Measurements from ENCODE around the gene FAM114A2.
"Not testable (repeated sequence)": the region's sequence is repeated elsewhere in the genome, so short reads cannot be mapped to it uniquely, and the experiment has no call there.

The FAM114A2 gene

DNA sequence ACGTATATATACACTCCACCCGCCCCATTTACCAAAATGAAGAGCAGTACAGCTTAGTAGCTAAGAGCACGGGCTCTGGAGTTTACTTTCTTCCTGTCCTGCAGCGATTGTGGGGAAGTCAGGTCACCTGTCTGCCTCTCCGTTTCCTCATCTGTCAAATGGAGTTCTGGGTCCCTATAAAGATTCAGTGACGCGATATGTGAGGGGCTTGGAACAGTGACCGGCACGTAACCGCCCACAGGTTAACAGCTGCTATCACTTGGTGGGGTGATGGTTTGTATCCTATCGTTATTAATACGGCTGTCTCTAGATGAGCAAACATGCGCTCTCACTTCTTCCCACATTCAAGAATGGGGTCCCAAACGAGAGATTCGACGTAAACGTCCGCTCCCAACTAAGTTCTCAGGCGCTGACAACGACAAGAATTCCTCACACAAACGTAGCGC lies 426 bp downstream of the FAM114A2 start:
- Mint-ChIP-seq H3K4me3 (peak overlapping the region; percentile 90), H3K27ac (peak overlapping the region; percentile 88), H3K36me3 (ENCODE audit: low read depth) (peaks cover 11% of the 10 kb centered on the region), H3K27me3 (no peaks in the 10 kb centered on the region), H3K9me3 (no peaks in the 10 kb centered on the region), H3K4me1 (ENCODE audit: low read depth) (peaks cover 34% of the 10 kb centered on the region)
- intact Hi-C loops (cut with micrococcal nuclease) = loop anchor here (2.0 kb wide), 1 partner anchor 407 kb away; the partner anchor contains the start of gene SAP30L

DNA sequence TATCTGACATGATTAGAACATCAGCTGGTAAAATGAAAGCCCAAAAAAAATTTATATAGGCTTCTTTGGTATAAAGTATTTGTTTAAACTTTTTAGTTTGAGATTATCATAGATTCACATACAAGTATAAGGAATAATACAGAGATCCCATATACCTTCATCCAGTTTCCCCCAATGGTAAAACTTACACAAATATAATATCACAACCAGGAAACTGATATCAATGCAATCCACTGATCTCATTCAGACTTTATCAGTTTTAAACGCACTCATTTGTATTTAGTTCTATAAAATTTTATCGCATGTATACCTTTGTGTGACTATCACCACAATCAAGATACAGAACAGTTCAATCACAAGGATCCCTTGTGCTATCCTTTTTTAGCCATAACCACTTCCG lies 3.8 kb downstream of the FAM114A2 start:
- Mint-ChIP-seq H3K9me3 (no peaks in the 10 kb centered on the region), H3K36me3 (ENCODE audit: low read depth) (peaks cover 34% of the 10 kb centered on the region)
- intact Hi-C loops (cut with micrococcal nuclease) = no loop called here

GRCh38 chr5:154031937-154032489 lies 6.7 kb downstream of the FAM114A2 start:
- Mint-ChIP-seq H3K27me3 (no peaks in the 10 kb centered on the region), H3K4me1 (ENCODE audit: low read depth) (peaks cover 3% of the 10 kb centered on the region), H3K9me3 (no peaks in the 10 kb centered on the region), H3K4me3 (no peak overlapping the region), H3K36me3 (ENCODE audit: low read depth) (peaks cover 46% of the 10 kb centered on the region), H3K27ac (no peak overlapping the region)
- intact Hi-C loops (cut with micrococcal nuclease) = no loop called here

More for the DNA sequence above, 3.8 kb downstream of the FAM114A2 start:
- no peaks in the 10 kb centered on the region for H3K27me3 Mint-ChIP-seq
- no peak overlapping the region for H3K4me3 Mint-ChIP-seq
- H3K4me1 Mint-ChIP-seq (ENCODE audit: low read depth) = peaks cover 13% of the 10 kb centered on the region
- H3K27ac Mint-ChIP-seq = no peak overlapping the region

GRCh38 chr5:154025951-154026350 lies 12.8 kb downstream of the FAM114A2 start:
- H3K27me3 Mint-ChIP-seq = no peaks in the 10 kb centered on the region
- intact Hi-C loops (cut with micrococcal nuclease) = no loop called here
- no peaks in the 10 kb centered on the region for H3K9me3 Mint-ChIP-seq
- H3K27ac Mint-ChIP-seq = no peak overlapping the region
- H3K36me3 Mint-ChIP-seq (ENCODE audit: low read depth) = peaks cover 64% of the 10 kb centered on the region
- no peak overlapping the region for H3K4me3 Mint-ChIP-seq
- no peaks in the 10 kb centered on the region for H3K4me1 Mint-ChIP-seq (ENCODE audit: low read depth)

- H3K4me3 Mint-ChIP-seq; H3K27ac Mint-ChIP-seq; H3K9me3 Mint-ChIP-seq; H3K4me1 Mint-ChIP-seq (ENCODE audit: low read depth); intact Hi-C loops (cut with micrococcal nuclease); H3K27me3 Mint-ChIP-seq: not testable (repeated sequence)
- peaks cover 88% of the 10 kb centered on the region for H3K36me3 Mint-ChIP-seq (ENCODE audit: low read depth)
Measured at GRCh38 chr5:154018919-154019318, 19.8 kb downstream of the FAM114A2 start.

DNA sequence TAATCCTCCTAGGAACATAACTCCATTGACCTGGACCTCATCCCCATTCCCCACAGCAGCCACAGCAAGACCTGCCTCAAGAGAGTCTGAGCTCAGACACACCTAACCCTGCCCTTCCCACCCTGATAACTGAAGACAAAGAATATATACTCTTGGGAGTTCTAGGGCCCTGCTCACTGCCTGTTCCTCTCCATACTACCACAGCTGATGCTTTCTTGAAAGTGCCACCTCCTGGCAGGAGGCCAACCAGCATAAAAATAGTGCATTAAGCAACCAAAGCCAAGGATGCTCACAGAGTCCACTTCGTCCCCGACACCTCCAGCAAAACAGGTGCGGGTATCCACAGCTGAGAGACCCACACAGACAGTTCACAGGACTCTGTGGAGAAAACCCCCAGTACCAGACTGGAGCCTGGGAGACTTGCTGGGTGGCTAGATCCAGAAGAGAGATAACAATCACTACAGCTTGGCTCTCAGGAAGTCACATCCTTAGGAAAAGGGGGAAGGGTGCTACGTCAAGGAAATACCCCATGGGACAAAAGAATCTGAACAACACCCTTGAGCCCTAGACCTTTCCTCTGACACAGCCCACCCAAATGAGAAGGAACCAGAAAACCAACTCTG lies 23.5 kb downstream of the FAM114A2 start:
- Mint-ChIP-seq H3K27ac (no peak overlapping the region), H3K4me3 (no peak overlapping the region), H3K27me3 (no peaks in the 10 kb centered on the region), H3K36me3 (ENCODE audit: low read depth) (peaks cover 77% of the 10 kb centered on the region), H3K4me1 (ENCODE audit: low read depth) (no peaks in the 10 kb centered on the region), H3K9me3 (no peaks in the 10 kb centered on the region)
- intact Hi-C loops (cut with micrococcal nuclease) = no loop called here

DNA sequence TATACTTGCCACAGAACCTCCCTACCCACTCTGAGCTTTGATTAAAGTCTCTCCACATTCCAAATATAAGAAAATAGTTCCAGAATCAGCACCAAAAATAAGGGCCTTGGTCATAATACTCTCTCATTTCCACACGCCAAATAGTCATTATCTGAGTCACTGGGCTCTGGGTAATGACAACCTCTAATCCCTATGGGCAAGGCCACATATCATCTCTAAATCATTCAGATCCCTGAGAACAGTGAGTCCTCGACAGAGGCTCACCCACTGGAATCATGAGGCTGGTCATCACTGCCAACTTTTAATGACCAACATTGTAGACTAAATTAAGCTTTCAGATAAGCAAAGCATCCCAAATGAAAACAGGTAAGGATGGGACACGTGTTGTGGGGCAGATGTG lies 28.1 kb downstream of the FAM114A2 start:
- Mint-ChIP-seq H3K4me1 (ENCODE audit: low read depth) (no peaks in the 10 kb centered on the region), H3K4me3 (no peak overlapping the region), H3K36me3 (ENCODE audit: low read depth) (peaks cover 61% of the 10 kb centered on the region), H3K9me3 (no peaks in the 10 kb centered on the region), H3K27me3 (no peaks in the 10 kb centered on the region), H3K27ac (no peak overlapping the region)
- intact Hi-C loops (cut with micrococcal nuclease) = no loop called here

- H3K36me3 Mint-ChIP-seq (ENCODE audit: low read depth) = peaks cover 48% of the 10 kb centered on the region
- H3K27me3 Mint-ChIP-seq = no peaks in the 10 kb centered on the region
- H3K9me3 Mint-ChIP-seq = no peaks in the 10 kb centered on the region
- H3K4me3 Mint-ChIP-seq = no peak overlapping the region
- no peaks in the 10 kb centered on the region for H3K4me1 Mint-ChIP-seq (ENCODE audit: low read depth)
- intact Hi-C loops (cut with micrococcal nuclease) = no loop called here
- H3K27ac Mint-ChIP-seq = no peak overlapping the region
Measured at GRCh38 chr5:154005648-154006047, 33.1 kb downstream of the FAM114A2 start.

- Mint-ChIP-seq H3K4me1 (ENCODE audit: low read depth) (no peaks in the 10 kb centered on the region), H3K27ac (no peak overlapping the region), H3K4me3 (no peak overlapping the region), H3K27me3 (no peaks in the 10 kb centered on the region), H3K36me3 (ENCODE audit: low read depth) (peaks cover 51% of the 10 kb centered on the region), H3K9me3 (no peaks in the 10 kb centered on the region)
- intact Hi-C loops (cut with micrococcal nuclease) = no loop called here
Measured at GRCh38 chr5:154002511-154003020, 36.1 kb downstream of the FAM114A2 start.

- H3K4me3 Mint-ChIP-seq = no peak overlapping the region
- no peaks in the 10 kb centered on the region for H3K27me3 Mint-ChIP-seq
- peaks cover 55% of the 10 kb centered on the region for H3K36me3 Mint-ChIP-seq (ENCODE audit: low read depth)
- no peaks in the 10 kb centered on the region for H3K9me3 Mint-ChIP-seq
- no peak overlapping the region for H3K27ac Mint-ChIP-seq
- intact Hi-C loops (cut with micrococcal nuclease) = no loop called here
- no peaks in the 10 kb centered on the region for H3K4me1 Mint-ChIP-seq (ENCODE audit: low read depth)
Measured at GRCh38 chr5:154002093-154002492, 36.6 kb downstream of the FAM114A2 start.

- Mint-ChIP-seq H3K36me3 (ENCODE audit: low read depth) (peaks cover 62% of the 10 kb centered on the region), H3K27ac (no peak overlapping the region), H3K4me1 (ENCODE audit: low read depth) (no peaks in the 10 kb centered on the region)
Measured at GRCh38 chr5:154000703-154001102, 38.0 kb downstream of the FAM114A2 start.

DNA sequence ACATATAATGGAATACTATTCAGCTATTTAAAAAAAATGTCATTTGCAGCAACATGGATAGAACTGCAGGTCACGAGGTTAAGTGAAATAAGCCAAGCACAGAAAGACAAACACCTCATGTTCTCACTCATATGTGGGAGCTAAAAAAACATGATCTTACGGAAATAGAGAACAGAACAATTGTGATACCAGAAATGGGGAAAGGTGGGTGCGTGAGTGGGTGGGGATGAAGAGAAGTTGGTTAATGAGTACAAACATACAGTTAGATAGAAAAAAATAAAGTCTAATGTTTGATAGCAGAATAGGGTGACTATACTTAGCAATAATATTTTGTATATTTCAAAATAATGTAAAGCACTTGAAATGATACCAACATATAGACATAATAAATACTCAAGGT lies 38.7 kb downstream of the FAM114A2 start:
- H3K4me1 Mint-ChIP-seq (ENCODE audit: low read depth) = no peaks in the 10 kb centered on the region
- H3K4me3 Mint-ChIP-seq = no peak overlapping the region
- no peak overlapping the region for H3K27ac Mint-ChIP-seq
- H3K9me3 Mint-ChIP-seq = no peaks in the 10 kb centered on the region
- H3K27me3 Mint-ChIP-seq = no peaks in the 10 kb centered on the region
- peaks cover 66% of the 10 kb centered on the region for H3K36me3 Mint-ChIP-seq (ENCODE audit: low read depth)
- intact Hi-C loops (cut with micrococcal nuclease) = no loop called here

More at GRCh38 chr5:154000703-154001102, 38.0 kb downstream of the FAM114A2 start:
- Mint-ChIP-seq H3K4me3 (no peak overlapping the region), H3K27me3 (no peaks in the 10 kb centered on the region), H3K9me3 (no peaks in the 10 kb centered on the region)
- intact Hi-C loops (cut with micrococcal nuclease) = no loop called here

GRCh38 chr5:153998768-153999167 lies 39.9 kb downstream of the FAM114A2 start:
- H3K27me3 Mint-ChIP-seq = no peaks in the 10 kb centered on the region
- peaks cover 73% of the 10 kb centered on the region for H3K36me3 Mint-ChIP-seq (ENCODE audit: low read depth)
- H3K9me3 Mint-ChIP-seq = no peaks in the 10 kb centered on the region
- no peak overlapping the region for H3K27ac Mint-ChIP-seq
- H3K4me3 Mint-ChIP-seq = no peak overlapping the region
- no peaks in the 10 kb centered on the region for H3K4me1 Mint-ChIP-seq (ENCODE audit: low read depth)
- intact Hi-C loops (cut with micrococcal nuclease) = no loop called here

DNA sequence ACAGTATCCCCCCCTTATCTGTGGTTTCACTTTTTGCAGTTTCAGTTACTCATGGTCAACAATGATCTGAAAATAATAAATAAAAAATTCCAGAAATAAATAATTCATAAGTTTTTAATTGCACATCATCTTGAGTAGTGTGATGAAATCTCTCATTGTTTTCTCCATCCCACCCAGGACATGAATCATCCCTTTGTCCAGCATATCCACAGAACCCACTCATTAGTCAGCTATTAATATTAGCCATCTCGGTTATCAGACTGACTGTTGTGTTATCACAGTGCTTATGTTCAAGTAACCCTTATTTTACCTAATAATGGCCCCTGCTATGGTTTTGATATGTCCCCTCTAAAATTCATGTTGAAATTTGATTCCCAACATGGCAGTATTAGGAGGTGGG lies 40.7 kb downstream of the FAM114A2 start:
- Mint-ChIP-seq H3K27me3 (no peaks in the 10 kb centered on the region), H3K27ac (no peak overlapping the region), H3K4me3 (no peak overlapping the region), H3K36me3 (ENCODE audit: low read depth) (peaks cover 68% of the 10 kb centered on the region), H3K4me1 (ENCODE audit: low read depth) (no peaks in the 10 kb centered on the region), H3K9me3 (no peaks in the 10 kb centered on the region)
- intact Hi-C loops (cut with micrococcal nuclease) = no loop called here

DNA sequence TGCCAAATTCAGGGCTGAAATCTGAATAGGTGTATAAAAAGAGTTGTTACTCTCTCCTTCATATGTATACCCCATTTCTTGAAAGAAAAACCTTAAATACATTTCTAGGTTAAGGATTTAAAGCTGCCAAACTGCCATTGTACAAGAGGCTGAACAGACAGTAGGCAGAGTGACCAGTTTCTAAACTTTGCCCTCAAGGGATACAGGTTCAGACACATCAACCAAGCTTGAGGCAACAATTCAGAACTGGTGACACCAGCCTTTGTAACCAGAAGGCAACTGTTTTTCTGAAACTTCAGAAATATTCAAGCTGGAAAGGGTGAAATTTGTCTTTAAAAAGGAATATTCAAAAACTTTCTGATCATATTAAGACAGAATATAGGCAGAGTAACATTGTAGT lies 47.5 kb downstream of the FAM114A2 start:
- Mint-ChIP-seq H3K27me3 (no peaks in the 10 kb centered on the region), H3K36me3 (ENCODE audit: low read depth) (peaks cover 33% of the 10 kb centered on the region), H3K4me1 (ENCODE audit: low read depth) (no peaks in the 10 kb centered on the region), H3K9me3 (no peaks in the 10 kb centered on the region), H3K27ac (no peak overlapping the region), H3K4me3 (no peak overlapping the region)
- intact Hi-C loops (cut with micrococcal nuclease) = no loop called here

Data from dendritic cell treated with granulocyte-macrophage colony-stimulating factor and Interleukin-4, amounts not matched to agents 40 ng/mL and 50 ng/mL, for 4 days (primary cell).